Uterus (tissue), 2 donors: ENCODE data around the gene TPO.

ENCODE experiments used
- POLR2A ChIP-seq, 2 donors: fragments of 450-650 bp; IDR thresholded peaks; one replicate each; pipeline ENCODE4 v1.6.1; 2016; ENCODE audit warnings: antibody characterized with exemption in 2 of 2, mild to moderate bottlenecking in 1 of 2, moderate library complexity in 1 of 2
- TF ChIP-seq, protein P1 (sequence below), 4 experiments: fragments of 200-600 bp in 2 of 4; fragments of 450-650 bp in 2 of 4; sonication (generic) in 2 of 4; IDR thresholded peaks; one replicate each; pipeline ENCODE4 v1.5.1; 2016 to 2019; ENCODE audit warnings: antibody characterized with exemption in 4 of 4, mild to moderate bottlenecking in 2 of 4, moderate library complexity in 1 of 4

DNA sequence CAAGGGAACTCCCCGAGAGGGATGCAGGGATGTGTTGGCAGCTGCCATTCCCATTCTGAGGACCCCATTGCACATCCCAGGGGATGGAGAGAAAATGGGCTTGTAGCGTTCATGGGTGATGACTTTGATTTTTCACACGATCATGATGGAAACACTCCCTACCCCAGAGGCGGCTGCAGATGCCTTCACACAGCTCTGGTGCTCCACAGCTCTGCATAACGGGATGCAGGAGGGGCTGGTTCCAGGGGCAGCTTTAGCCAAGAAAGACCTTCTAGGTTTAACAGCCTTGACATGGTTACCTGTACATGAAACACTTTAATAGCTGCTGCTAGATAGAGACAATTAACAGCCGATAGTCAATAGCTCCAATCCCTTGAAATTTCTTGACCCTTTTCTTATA is 88.7 kb downstream of the TPO start:
- TF ChIP-seq, protein P1, sequence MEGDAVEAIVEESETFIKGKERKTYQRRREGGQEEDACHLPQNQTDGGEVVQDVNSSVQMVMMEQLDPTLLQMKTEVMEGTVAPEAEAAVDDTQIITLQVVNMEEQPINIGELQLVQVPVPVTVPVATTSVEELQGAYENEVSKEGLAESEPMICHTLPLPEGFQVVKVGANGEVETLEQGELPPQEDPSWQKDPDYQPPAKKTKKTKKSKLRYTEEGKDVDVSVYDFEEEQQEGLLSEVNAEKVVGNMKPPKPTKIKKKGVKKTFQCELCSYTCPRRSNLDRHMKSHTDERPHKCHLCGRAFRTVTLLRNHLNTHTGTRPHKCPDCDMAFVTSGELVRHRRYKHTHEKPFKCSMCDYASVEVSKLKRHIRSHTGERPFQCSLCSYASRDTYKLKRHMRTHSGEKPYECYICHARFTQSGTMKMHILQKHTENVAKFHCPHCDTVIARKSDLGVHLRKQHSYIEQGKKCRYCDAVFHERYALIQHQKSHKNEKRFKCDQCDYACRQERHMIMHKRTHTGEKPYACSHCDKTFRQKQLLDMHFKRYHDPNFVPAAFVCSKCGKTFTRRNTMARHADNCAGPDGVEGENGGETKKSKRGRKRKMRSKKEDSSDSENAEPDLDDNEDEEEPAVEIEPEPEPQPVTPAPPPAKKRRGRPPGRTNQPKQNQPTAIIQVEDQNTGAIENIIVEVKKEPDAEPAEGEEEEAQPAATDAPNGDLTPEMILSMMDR (IDR thresholded peaks at IDR 0.05) = no peak
- TF ChIP-seq POLR2A (IDR thresholded peaks at IDR 0.05) = no peak
